ENCODE measurements around the gene BEND2. TPM values are rescaled to one million over a fixed set of nuclear protein-coding genes. Genes with fewer than 3 reads are reported as not detected.
"Not testable (repeated sequence)": the region's sequence is repeated elsewhere in the genome, so short reads cannot be mapped to it uniquely, and the experiment has no call there.

Gene BEND2
- polyA plus RNA-seq = under 1 TPM in 1 of 3 donors, not detected in 2; 0.17 TPM

- Mint-ChIP-seq H3K27me3 (ENCODE audit: low read depth in 3 of 3) (peaks cover 0 to 6% (median 1%) of the 10 kb centered on the region in 3 donors), H3K27ac (no peak within 1 kb of the TSS), H3K4me1 (no peaks in the 10 kb centered on the region), H3K36me3 (no peaks in the 10 kb centered on the region), H3K4me3 (no peak within 1 kb of the TSS), H3K9me3 (peaks cover 0 to 2% (median 0%) of the 10 kb centered on the region in 6 donors)
- no peak for DNase-seq
These were observed at the start of gene BEND2 for GRCh38 chrX:18220786-18221185. BEND2 (minus strand) TSS chrX:18220886; CDS start chrX:18220750, 136 bp downstream.

GRCh38 chrX:18255059-18255458 lies 34.4 kb upstream of the BEND2 start:
- H3K27me3 Mint-ChIP-seq (ENCODE audit: low read depth in 3 of 3) = peaks cover 0 to 6% (median 3%) of the 10 kb centered on the region in 3 donors
- no peak overlapping the region for H3K27ac Mint-ChIP-seq
- H3K4me3 Mint-ChIP-seq = no peak overlapping the region
- H3K36me3 Mint-ChIP-seq = no peaks in the 10 kb centered on the region
- H3K9me3 Mint-ChIP-seq = no peaks in the 10 kb centered on the region
- DNase-seq = no peak
- no peaks in the 10 kb centered on the region for H3K4me1 Mint-ChIP-seq

DNA sequence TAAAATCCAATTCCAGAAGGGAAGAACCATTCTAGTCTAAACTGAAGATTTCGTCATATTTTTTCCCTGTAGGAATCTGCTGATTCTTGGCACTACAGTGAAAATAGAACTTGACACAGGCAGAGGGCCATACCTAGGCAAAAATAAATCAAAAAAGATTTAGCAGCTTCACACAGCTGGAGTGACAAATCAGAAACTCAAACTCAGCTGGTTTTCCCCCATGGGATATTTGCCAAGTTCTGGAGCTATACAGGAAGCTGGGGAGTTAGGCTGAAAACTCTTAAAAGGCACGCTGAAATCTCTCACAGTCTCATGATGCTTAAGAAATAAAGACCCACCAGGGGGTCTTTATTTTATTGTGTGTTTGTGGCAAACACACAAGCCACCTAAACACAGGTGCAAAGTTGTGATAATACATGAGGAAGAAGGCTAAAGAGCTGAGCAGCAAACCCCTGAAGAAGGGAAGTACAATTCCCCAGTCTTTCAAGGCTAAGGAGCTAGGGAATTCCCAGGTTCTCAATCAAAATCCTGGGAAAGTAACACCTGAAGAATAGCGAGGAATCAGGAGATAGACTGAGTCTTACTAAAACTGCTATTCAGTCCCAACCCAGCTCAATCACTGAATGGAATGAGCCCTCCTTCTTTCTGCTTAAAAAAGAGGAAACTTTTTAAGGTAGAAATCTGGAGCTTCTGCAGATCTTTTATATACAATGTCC lies 32.1 kb upstream of the BEND2 start:
- no peaks in the 10 kb centered on the region for H3K36me3 Mint-ChIP-seq

DNA sequence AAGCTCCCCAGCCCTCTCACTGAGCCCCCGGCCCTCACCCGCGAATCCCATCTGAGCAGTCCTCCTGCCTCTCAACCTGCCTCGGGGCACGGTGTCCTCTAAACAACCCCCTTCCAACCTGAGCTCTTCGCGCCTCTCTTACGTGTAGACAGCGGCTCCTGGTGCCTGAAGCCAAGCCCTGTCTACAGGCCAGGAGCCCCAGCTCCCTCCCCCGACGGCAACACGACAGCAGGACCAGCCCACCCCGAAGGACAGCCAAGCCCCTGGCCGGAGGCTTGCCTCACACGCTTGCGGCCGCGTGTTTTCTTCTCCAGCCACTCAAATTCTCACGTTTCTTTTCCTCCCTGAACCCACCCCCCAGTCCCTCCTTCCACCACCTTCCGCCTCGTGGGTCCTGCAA lies 9.0 kb upstream of the BEND2 start:
- H3K4me3 Mint-ChIP-seq; H3K36me3 Mint-ChIP-seq; DNase-seq; H3K27ac Mint-ChIP-seq; H3K9me3 Mint-ChIP-seq; H3K27me3 Mint-ChIP-seq (ENCODE audit: low read depth in 3 of 3); H3K4me1 Mint-ChIP-seq: not testable (repeated sequence)

More for the DNA sequence above, 32.1 kb upstream of the BEND2 start:
- Mint-ChIP-seq H3K4me1 (peaks cover 12 to 18% of the 10 kb centered on the region in 2 donors), H3K27ac (no peak overlapping the region), H3K27me3 (ENCODE audit: low read depth in 3 of 3) (peaks cover 0 to 15% (median 3%) of the 10 kb centered on the region in 3 donors), H3K4me3 (no peak overlapping the region), H3K9me3 (no peaks in the 10 kb centered on the region)
- no peak for DNase-seq

DNA sequence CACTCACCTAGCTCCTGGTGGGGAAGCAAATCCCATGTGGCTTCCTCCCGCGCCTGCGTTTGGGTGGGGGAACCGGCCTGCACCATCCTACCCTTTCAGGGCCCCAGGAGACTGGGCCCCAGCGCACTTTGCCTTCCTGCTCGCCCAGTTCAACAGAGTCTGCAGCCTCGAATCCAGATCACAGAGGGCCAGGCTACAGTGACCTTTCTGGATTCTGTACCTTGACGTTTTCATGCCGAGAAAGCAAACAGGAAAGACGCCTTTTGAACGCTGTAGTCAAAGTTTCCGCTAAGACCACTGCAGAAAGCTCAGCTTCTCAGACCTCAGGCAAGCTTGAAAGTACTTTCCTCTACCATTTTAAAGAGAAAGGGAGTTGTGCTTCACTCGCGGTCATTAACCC lies 7.4 kb upstream of the BEND2 start:
- Mint-ChIP-seq H3K9me3 (no peaks in the 10 kb centered on the region), H3K27me3 (ENCODE audit: low read depth in 3 of 3) (peaks cover 0 to 4% (median 4%) of the 10 kb centered on the region in 3 donors), H3K27ac (no peak overlapping the region), H3K36me3 (no peaks in the 10 kb centered on the region), H3K4me1 (no peaks in the 10 kb centered on the region), H3K4me3 (no peak overlapping the region)
- no peak for DNase-seq

DNA sequence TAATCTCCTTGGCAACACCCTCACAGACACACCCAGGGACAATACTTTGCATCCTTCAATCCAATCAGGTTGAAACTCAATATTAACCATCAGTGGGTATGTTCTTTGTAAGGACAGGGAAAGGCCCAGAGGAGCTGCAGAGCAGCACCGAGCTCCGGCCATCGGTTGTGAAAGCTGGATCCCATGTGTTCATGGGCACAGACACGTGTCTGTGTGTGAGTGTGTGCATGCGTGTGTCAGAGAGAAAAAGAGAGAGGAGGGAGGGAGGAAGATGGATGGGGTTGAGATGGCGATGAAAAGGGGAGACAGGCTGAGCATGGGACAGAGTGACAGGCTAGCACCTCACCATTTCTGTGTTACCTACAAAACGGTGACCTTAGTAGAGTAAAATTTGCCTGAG lies 6.8 kb upstream of the BEND2 start:
- no peak overlapping the region for H3K4me3 Mint-ChIP-seq
- no peaks in the 10 kb centered on the region for H3K9me3 Mint-ChIP-seq
- no peak for DNase-seq
- no peaks in the 10 kb centered on the region for H3K36me3 Mint-ChIP-seq
- no peaks in the 10 kb centered on the region for H3K4me1 Mint-ChIP-seq
- peaks cover under 1 to 4% (median 4%) of the 10 kb centered on the region in 3 donors for H3K27me3 Mint-ChIP-seq (ENCODE audit: low read depth in 3 of 3)
- H3K27ac Mint-ChIP-seq = no peak overlapping the region

DNA sequence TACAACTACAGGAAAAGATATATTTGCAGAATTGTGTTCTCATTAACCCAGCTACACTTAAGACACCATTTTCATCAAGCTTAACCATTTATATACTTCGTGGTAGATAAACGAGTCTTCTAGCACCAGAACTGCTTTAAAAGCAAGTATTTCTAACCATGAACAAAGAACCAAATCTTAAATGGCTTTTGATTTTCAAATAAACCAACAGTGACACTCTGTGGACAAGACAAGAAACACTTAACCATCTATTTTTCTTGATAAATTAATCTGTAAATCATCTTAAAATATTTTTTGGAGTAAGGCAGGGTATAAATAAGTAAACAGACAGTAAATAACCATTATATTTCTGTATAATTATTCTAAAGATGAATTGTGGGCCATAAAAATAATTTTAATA lies 10.2 kb downstream of the BEND2 start:
- no peaks in the 10 kb centered on the region for H3K4me1 Mint-ChIP-seq
- H3K27ac Mint-ChIP-seq = no peak overlapping the region
- H3K9me3 Mint-ChIP-seq = peaks cover 0 to 6% (median 0%) of the 10 kb centered on the region in 6 donors
- H3K27me3 Mint-ChIP-seq (ENCODE audit: low read depth in 3 of 3) = peaks cover 0 to 9% (median 0%) of the 10 kb centered on the region in 3 donors
- DNase-seq = no peak
- H3K4me3 Mint-ChIP-seq = no peak overlapping the region
- H3K36me3 Mint-ChIP-seq = no peaks in the 10 kb centered on the region

DNA sequence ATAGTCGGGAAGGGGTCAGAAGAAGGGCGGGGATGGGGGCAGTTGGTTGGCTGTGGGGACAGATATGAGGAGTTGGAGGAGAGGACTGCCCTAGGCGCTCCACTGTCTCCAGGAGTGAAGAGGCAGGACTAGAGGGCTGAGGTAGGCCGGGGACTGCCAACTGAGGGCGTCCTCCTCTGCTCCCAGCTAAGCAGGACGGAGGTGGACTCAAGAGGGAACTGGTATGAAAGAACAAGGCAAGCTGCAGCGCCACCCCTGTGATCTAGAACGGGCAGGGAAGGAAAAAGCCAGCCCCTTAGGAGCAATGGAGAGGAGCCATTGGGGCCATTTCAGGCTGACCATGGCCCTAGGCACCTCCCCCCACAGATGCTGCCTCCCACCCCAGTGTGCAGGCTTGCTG lies 14.0 kb downstream of the BEND2 start:
- H3K9me3 Mint-ChIP-seq = peaks cover 0 to 10% (median 0%) of the 10 kb centered on the region in 6 donors
- H3K27ac Mint-ChIP-seq = no peak overlapping the region
- no peaks in the 10 kb centered on the region for H3K4me1 Mint-ChIP-seq
- H3K27me3 Mint-ChIP-seq (ENCODE audit: low read depth in 3 of 3) = peaks cover 0 to 9% (median 2%) of the 10 kb centered on the region in 3 donors
- no peaks in the 10 kb centered on the region for H3K36me3 Mint-ChIP-seq
- no peak overlapping the region for H3K4me3 Mint-ChIP-seq
- DNase-seq = no peak

DNA sequence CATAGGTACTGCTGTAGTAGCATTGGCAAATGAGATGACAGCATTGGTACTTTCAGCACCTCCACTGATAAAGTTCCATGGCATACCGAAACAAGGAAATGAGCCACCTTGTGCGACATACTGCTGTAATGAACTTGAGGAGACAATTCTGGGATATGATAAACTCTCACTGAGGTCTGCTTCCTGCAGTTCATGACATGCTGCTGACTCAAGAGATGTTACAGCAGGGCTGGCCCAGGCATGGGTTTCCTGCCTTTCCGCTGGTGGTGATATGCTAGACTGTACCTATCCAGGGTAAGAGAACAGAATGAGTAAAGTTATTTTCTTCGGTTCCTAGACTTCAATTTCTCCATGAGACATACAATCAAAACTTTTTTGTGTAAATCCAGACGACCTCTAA lies 17.1 kb downstream of the BEND2 start:
- H3K27me3 Mint-ChIP-seq (ENCODE audit: low read depth in 3 of 3) = peaks cover 0 to 6% (median 2%) of the 10 kb centered on the region in 3 donors
- H3K4me1 Mint-ChIP-seq = no peaks in the 10 kb centered on the region
- H3K36me3 Mint-ChIP-seq = no peaks in the 10 kb centered on the region
- peaks cover 0 to 13% (median 0%) of the 10 kb centered on the region in 6 donors for H3K9me3 Mint-ChIP-seq
- no peak overlapping the region for H3K4me3 Mint-ChIP-seq
- no peak overlapping the region for H3K27ac Mint-ChIP-seq
- no peak for DNase-seq

GRCh38 chrX:18194688-18195087 lies 26.0 kb downstream of the BEND2 start:
- DNase-seq = no peak
- no peak overlapping the region for H3K27ac Mint-ChIP-seq
- peaks cover 1 to 7% (median 2%) of the 10 kb centered on the region in 3 donors for H3K27me3 Mint-ChIP-seq (ENCODE audit: low read depth in 3 of 3)
- no peak overlapping the region for H3K4me3 Mint-ChIP-seq
- peaks cover 0 to 6% (median 0%) of the 10 kb centered on the region in 6 donors for H3K9me3 Mint-ChIP-seq
- no peaks in the 10 kb centered on the region for H3K4me1 Mint-ChIP-seq
- no peaks in the 10 kb centered on the region for H3K36me3 Mint-ChIP-seq

DNA sequence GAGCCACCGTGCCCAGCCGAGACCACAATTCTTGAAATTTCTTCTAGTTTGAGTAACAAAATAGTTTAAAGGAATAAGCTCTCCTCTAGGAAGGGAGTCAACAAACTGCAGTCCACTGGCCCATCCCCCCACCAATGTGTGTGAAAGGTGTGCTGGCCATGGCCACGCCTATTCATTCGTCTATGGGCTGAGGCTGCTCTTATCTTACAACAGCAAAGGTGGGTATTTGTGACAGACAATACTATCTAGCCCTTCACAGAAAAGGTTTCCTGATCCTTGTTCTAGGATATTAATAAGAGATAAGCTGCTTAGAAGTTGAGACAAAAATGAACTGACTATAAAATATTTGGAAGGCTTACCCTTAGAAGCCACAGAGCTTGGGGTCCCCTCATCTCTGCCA lies 41.2 kb downstream of the BEND2 start:
- Mint-ChIP-seq H3K9me3 (peaks cover 0 to 5% (median 0%) of the 10 kb centered on the region in 6 donors), H3K4me1 (no peaks in the 10 kb centered on the region), H3K27ac (no peak overlapping the region), H3K4me3 (no peak overlapping the region), H3K27me3 (ENCODE audit: low read depth in 3 of 3) (peaks cover 2 to 7% (median 3%) of the 10 kb centered on the region in 3 donors), H3K36me3 (no peaks in the 10 kb centered on the region)
- no peak for DNase-seq

GRCh38 chrX:18174971-18175370 lies 45.7 kb downstream of the BEND2 start:
- H3K36me3 Mint-ChIP-seq = no peaks in the 10 kb centered on the region
- peaks cover 0 to 3% (median 0%) of the 10 kb centered on the region in 6 donors for H3K9me3 Mint-ChIP-seq
- no peak overlapping the region for H3K4me3 Mint-ChIP-seq
- no peak overlapping the region for H3K27ac Mint-ChIP-seq
- DNase-seq = no peak
- no peaks in the 10 kb centered on the region for H3K4me1 Mint-ChIP-seq
- H3K27me3 Mint-ChIP-seq (ENCODE audit: low read depth in 3 of 3) = peaks cover 2 to 4% (median 3%) of the 10 kb centered on the region in 3 donors

DNA sequence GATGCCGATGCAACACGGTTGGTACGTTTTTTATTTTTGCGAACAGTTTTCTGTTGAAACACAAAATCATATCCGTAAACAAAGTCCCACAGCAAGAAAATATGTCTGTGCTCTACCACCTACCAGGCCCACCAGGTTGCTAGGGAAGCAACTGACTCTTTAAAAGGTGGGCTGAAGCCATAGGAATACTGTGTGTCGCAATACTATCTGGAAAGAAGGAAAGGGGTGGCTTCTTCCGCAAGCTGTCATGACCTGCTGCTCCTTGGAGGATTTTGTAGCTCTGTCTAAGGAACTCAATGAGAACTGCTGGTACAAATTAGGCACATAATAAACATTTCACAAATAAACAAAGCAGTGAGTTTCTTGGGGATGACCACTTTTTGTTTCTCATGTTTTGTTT lies 46.5 kb downstream of the BEND2 start:
- DNase-seq = no peak
- H3K36me3 Mint-ChIP-seq = no peaks in the 10 kb centered on the region
- H3K9me3 Mint-ChIP-seq = peaks cover 0 to 3% (median under 1%) of the 10 kb centered on the region in 6 donors
- no peaks in the 10 kb centered on the region for H3K4me1 Mint-ChIP-seq
- no peak overlapping the region for H3K27ac Mint-ChIP-seq
- no peak overlapping the region for H3K4me3 Mint-ChIP-seq
- H3K27me3 Mint-ChIP-seq (ENCODE audit: low read depth in 3 of 3) = peaks cover 3 to 4% (median 4%) of the 10 kb centered on the region in 3 donors

DNA sequence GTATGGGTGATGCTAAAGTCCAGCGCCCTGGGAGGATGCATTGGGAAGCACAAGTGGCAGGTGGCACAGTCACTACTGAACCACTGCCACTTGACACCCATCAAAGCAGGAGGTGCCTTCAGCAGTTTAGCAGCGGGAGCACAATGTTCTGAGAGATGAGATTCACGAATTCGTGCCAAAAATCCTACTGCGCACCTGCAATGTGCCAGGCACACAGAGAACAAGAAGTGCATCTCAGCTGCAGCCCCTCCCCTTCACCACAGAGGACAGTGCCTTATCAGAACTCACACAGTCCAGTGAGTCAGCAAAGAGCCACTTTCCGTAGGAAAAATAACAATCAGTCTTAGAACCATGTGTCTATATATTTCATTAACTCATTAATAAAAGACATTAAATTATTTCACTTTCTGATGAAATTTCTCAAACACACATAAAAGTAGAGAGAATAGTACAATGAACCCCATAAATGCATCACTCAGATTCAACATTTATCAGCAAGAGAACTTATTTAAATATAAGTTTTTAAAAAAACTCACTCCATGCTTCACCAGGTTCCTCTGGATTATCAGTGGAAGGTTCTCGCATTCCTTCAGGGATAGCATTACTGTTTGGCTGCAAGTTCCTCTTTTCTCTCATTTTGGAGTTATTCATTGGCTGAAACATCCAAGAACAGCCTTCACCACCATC lies 47.0 kb downstream of the BEND2 start:
- no peak for DNase-seq
- Mint-ChIP-seq H3K9me3 (peaks cover 0 to 3% (median under 1%) of the 10 kb centered on the region in 6 donors), H3K4me1 (no peaks in the 10 kb centered on the region), H3K27me3 (ENCODE audit: low read depth in 3 of 3) (peaks cover 3 to 4% (median 4%) of the 10 kb centered on the region in 3 donors), H3K27ac (no peak overlapping the region), H3K36me3 (no peaks in the 10 kb centered on the region), H3K4me3 (no peak overlapping the region)
